HepG2 (cell line): ENCODE data around the gene ANKUB1. TPM values are rescaled to one million over a fixed set of nuclear protein-coding genes. Genes with fewer than 3 reads are reported as not detected.
A peak's percentile ranks its signal among the peaks of the same experiment; 100 is the strongest.

Source experiments
- ARID2 ChIP-seq: sonication (generic); formaldehyde crosslinking; IDR thresholded peaks from 2 replicates; pipeline ENCODE4 v1.8.1; 2022; ENCODE audit warnings: mild to moderate bottlenecking, missing genetic modification reagents, borderline replicate concordance
- EEA1 ChIP-seq: sonication (generic); formaldehyde crosslinking; IDR thresholded peaks from 2 replicates; pipeline ENCODE4 v1.5.1; 2020; ENCODE audit warnings: mild to moderate bottlenecking, missing genetic modification reagents, borderline replicate concordance
- FOXA3 ChIP-seq: IDR thresholded peaks from 2 replicates; pipeline ENCODE4 v1.6.1; 2016; ENCODE audit warnings: missing genetic modification reagents, missing compliant biosample characterization
- FOXP1 ChIP-seq, 2 experiments: fragments of 450-650 bp in 1 of 2; IDR thresholded peaks; 2 replicates each; pipeline ENCODE4 v1.6.1; 2017 to 2018; ENCODE audit warnings: antibody characterized with exemption in 1 of 2
- HDAC2 ChIP-seq: sonication (generic); formaldehyde crosslinking; IDR thresholded peaks from 2 replicates; pipeline ENCODE4 v1.4.0; 2020; ENCODE audit warnings: missing genetic modification reagents
- IRF2 ChIP-seq: IDR thresholded peaks from 2 replicates; pipeline ENCODE4 v1.6.1; 2018; ENCODE audit warnings: missing genetic modification reagents, missing compliant biosample characterization
- PITX1 ChIP-seq: sonication (generic); formaldehyde crosslinking; IDR thresholded peaks from 2 replicates; pipeline ENCODE4 v1.5.1; 2020; ENCODE audit warnings: mild to moderate bottlenecking, missing genetic modification reagents
- PPARG ChIP-seq: conservative IDR thresholded peaks from 2 replicates; pipeline ENCODE4 v1.6.1; 2016; ENCODE audit warnings: missing biosample characterization, missing genetic modification reagents
- SMARCE1 ChIP-seq: fragments of 450-650 bp; IDR thresholded peaks from 2 replicates; pipeline ENCODE4 v1.6.1; 2017; ENCODE audit warnings: borderline replicate concordance
- SUZ12 ChIP-seq: fragments of 150-350 bp; IDR thresholded peaks from 2 replicates; pipeline ENCODE4 v1.6.1; 2014; ENCODE audit warnings: low read depth, low read length
- TBL1XR1 ChIP-seq: fragments of 150-350 bp; IDR thresholded peaks from 2 replicates; pipeline ENCODE4 v1.6.1; 2014; ENCODE audit warnings: borderline replicate concordance, low read length; ENCODE audit not compliant: partially characterized antibody
- U2AF1 ChIP-seq: fragments of 200-400 bp; formaldehyde crosslinking; optimal IDR thresholded peaks from 2 replicates; pipeline ENCODE3; 2017; ENCODE audit warnings: mild to moderate bottlenecking, low read depth, low read length
- XRCC5 ChIP-seq: fragments of 200-400 bp; formaldehyde crosslinking; optimal IDR thresholded peaks from 2 replicates; pipeline ENCODE3; 2017; ENCODE audit warnings: mild to moderate bottlenecking, low read length
- ZFP36L1 ChIP-seq: sonication (generic); formaldehyde crosslinking; IDR thresholded peaks from 2 replicates; pipeline ENCODE4 v1.8.0; 2022; ENCODE audit warnings: mild to moderate bottlenecking, missing genetic modification reagents, moderate library complexity
- ZNF101 ChIP-seq: sonication (generic); formaldehyde crosslinking; IDR thresholded peaks from 2 replicates; pipeline ENCODE4 v1.4.0; 2020; ENCODE audit warnings: mild to moderate bottlenecking, low read depth, missing genetic modification reagents, borderline replicate concordance
- ZNF205 ChIP-seq: IDR thresholded peaks from 2 replicates; pipeline ENCODE4 v1.6.1; 2018; ENCODE audit warnings: missing biosample characterization, missing genetic modification reagents
- ZNF343 ChIP-seq: sonication (generic); formaldehyde crosslinking; IDR thresholded peaks from 2 replicates; pipeline ENCODE4 v1.4.0; 2020; ENCODE audit warnings: mild to moderate bottlenecking, missing genetic modification reagents
- ZNF446 ChIP-seq: sonication (generic); formaldehyde crosslinking; IDR thresholded peaks from 2 replicates; pipeline ENCODE4 v1.5.0; 2020; ENCODE audit warnings: mild to moderate bottlenecking, missing genetic modification reagents
- ZNF484 ChIP-seq: sonication (generic); formaldehyde crosslinking; IDR thresholded peaks from 2 replicates; pipeline ENCODE4 v1.5.1; 2020; ENCODE audit warnings: mild to moderate bottlenecking, low read depth, missing genetic modification reagents, borderline replicate concordance
- ZNF850 ChIP-seq: sonication (generic); formaldehyde crosslinking; conservative IDR thresholded peaks from 2 replicates; pipeline ENCODE4 v1.9.0; 2021; ENCODE audit warnings: mild to moderate bottlenecking, missing genetic modification reagents
- ZZZ3 ChIP-seq: sonication (generic); formaldehyde crosslinking; IDR thresholded peaks from 2 replicates; pipeline ENCODE4 v1.4.0; 2020; ENCODE audit warnings: missing genetic modification reagents, mild to moderate bottlenecking, borderline replicate concordance
- polyA plus RNA-seq, 8 experiments: library from polyadenylated mRNA; depleted of rRNA in 3 of 8; stranded (reverse) in 7 of 8; unstranded in 1 of 8; fragments of >200 nt; fragmentation: Illumina TruSeq in 4 of 8; extraction: Trizol in 4 of 8; gene quantifications; 2 replicates each; pipeline versions ENCODE4 v1.2.1 to v1.2.3, GENCODE V29; 2011 to 2016; ENCODE audit warnings: low read depth in 4 of 8, missing spikeins in 1 of 8, mixed read lengths in 1 of 8; ENCODE audit not compliant: insufficient read depth in 1 of 8
- total RNA-seq, 5 experiments: library from RNA; depleted of rRNA; stranded (reverse); fragments of >200 nt; fragmentation: Illumina TruSeq; extraction: Trizol; gene quantifications; 2 replicates each; pipeline ENCODE4 v1.2.3, GENCODE V29; 2016; ENCODE audit warnings: low read depth in 1 of 5
- TF ChIP-seq, protein P1 (sequence below): sonication (generic); formaldehyde crosslinking; IDR thresholded peaks from 2 replicates; pipeline ENCODE4 v1.9.0; 2022; ENCODE audit warnings: missing genetic modification reagents, mild to moderate bottlenecking, borderline replicate concordance
- TF ChIP-seq, protein P2 (sequence below): sonication (generic); formaldehyde crosslinking; IDR thresholded peaks from 2 replicates; pipeline ENCODE4 v1.8.0; 2022; ENCODE audit warnings: missing genetic modification reagents, mild to moderate bottlenecking, borderline replicate concordance
- TF ChIP-seq, protein P3 (sequence below): sonication (generic); formaldehyde crosslinking; IDR thresholded peaks from 2 replicates; pipeline ENCODE4 v1.8.1; 2023; ENCODE audit warnings: mild to moderate bottlenecking, inconsistent platforms, moderate library complexity, missing genetic modification reagents, borderline replicate concordance
- TF ChIP-seq, protein P4 (sequence below): sonication (generic); formaldehyde crosslinking; IDR thresholded peaks from 2 replicates; pipeline ENCODE4 v1.4.0; 2020; ENCODE audit warnings: missing genetic modification reagents

Gene ANKUB1
- total and polyA plus RNA-seq, 2 of the 13 experiments (the other 11 are each of a cell fraction or from before 2014, with no cell fraction given), result not detected

DNA sequence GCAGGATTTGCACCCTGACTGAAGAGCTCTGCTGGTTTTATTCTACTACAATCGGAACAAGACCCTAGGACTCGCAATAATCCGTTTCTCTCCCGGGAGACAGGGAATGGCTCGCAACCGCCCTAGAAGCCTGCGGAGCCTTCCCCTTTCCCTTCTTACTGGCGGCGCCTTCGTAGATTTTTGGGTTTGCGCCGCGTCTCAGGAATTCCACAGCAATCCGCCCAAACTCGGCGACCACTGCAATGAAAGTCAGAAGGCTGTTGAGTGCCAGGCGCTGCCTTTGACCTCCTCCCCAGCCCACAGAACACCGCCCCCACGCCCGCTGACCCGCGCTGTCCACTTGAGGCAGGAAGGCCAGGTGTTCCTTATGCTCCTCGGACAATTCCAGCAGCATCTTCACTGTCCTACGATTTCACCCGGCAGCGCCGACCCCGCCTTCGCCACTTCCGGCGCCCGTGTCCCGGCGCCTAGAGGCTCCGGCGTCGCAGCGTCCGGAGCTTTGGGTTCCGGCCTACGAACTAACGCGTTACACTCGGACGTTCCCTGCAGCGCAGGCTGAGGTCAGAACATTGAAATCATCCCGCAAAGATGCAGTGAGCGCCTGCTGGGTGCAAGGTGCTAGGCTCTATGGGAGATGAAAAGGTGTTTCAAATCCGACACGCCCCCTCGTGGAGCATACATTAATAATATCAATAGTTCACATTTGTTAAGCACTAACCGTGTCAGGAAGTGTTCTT lies 40.1 kb downstream of the ANKUB1 start, which contains the start of gene COMMD2 (continued):
- TF ChIP-seq ZNF205 (CRISPR knock-in tag) (peak; percentile 90; the same call in 1 of the 2 replicates), EEA1 (CRISPR knock-in tag) (no peak), FOXP1 (IDR thresholded peaks at IDR 0.05) (no peak), FOXP1 (CRISPR knock-in tag; IDR thresholded peaks at IDR 0.05) (peak; percentile 49; the same call in 1 of the 2 replicates), ZNF101 (CRISPR knock-in tag) (no peak), ZZZ3 (CRISPR knock-in tag) (peak; percentile 57; the same call in 1 of the 2 replicates), ZFP36L1 (CRISPR knock-in tag) (peak; percentile 79; the same call in 1 of the 2 replicates), ZNF484 (no peak), TBL1XR1 (peak; percentile 71), U2AF1 (no peak), FOXA3 (peak; percentile 81), ZNF850 (CRISPR knock-in tag) (no peak), SUZ12 (no peak; the same call in 1 of the 2 replicates), HDAC2 (peak; percentile 95), XRCC5 (peak; percentile 99), IRF2 (peak; percentile 96), SMARCE1 (no peak), PPARG (CRISPR knock-in tag) (peak; percentile 69), ZNF446 (CRISPR knock-in tag) (no peak), ARID2 (CRISPR knock-in tag) (peak; percentile 84; the same call in 1 of the 2 replicates), PITX1 (CRISPR knock-in tag) (peak; percentile 76), ZNF343 (CRISPR knock-in tag) (no peak)
- TF ChIP-seq, protein P1, sequence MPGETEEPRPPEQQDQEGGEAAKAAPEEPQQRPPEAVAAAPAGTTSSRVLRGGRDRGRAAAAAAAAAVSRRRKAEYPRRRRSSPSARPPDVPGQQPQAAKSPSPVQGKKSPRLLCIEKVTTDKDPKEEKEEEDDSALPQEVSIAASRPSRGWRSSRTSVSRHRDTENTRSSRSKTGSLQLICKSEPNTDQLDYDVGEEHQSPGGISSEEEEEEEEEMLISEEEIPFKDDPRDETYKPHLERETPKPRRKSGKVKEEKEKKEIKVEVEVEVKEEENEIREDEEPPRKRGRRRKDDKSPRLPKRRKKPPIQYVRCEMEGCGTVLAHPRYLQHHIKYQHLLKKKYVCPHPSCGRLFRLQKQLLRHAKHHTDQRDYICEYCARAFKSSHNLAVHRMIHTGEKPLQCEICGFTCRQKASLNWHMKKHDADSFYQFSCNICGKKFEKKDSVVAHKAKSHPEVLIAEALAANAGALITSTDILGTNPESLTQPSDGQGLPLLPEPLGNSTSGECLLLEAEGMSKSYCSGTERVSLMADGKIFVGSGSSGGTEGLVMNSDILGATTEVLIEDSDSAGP (CRISPR knock-in tag), result peak; percentile 93
- TF ChIP-seq, protein P2, sequence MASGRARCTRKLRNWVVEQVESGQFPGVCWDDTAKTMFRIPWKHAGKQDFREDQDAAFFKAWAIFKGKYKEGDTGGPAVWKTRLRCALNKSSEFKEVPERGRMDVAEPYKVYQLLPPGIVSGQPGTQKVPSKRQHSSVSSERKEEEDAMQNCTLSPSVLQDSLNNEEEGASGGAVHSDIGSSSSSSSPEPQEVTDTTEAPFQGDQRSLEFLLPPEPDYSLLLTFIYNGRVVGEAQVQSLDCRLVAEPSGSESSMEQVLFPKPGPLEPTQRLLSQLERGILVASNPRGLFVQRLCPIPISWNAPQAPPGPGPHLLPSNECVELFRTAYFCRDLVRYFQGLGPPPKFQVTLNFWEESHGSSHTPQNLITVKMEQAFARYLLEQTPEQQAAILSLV (CRISPR knock-in tag), result peak; percentile 87; the same call in 1 of the 2 replicates
- TF ChIP-seq, protein P3, sequence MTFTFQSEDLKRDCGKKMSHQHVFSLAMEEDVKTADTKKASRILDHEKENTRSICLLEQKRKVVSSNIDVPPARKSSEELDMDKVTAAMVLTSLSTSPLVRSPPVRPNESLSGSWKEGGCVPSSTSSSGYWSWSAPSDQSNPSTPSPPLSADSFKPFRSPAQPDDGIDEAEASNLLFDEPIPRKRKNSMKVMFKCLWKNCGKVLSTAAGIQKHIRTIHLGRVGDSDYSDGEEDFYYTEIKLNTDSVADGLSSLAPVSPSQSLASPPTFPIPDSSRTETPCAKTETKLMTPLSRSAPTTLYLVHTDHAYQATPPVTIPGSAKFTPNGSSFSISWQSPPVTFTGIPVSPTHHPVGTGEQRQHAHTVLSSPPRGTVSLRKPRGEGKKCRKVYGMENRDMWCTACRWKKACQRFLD (CRISPR knock-in tag), result 0 out of 2 replicates have a peak, but pooled peaks have one; percentile 53
- TF ChIP-seq, protein P4, sequence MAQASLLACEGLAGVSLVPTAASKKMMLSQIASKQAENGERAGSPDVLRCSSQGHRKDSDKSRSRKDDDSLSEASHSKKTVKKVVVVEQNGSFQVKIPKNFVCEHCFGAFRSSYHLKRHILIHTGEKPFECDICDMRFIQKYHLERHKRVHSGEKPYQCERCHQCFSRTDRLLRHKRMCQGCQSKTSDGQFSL, result no peak
